Gastrocnemius medialis (tissue), 4 donors: ENCODE measurements around the gene CACNA2D3. TPM values are rescaled to one million over a fixed set of nuclear protein-coding genes. Genes with fewer than 3 reads are reported as not detected.

ENCODE experiments used
- ATAC-seq, 2 donors: fragments of 150-250 bp; one replicate each; pipeline ENCODE4 v1.9.1; 2016
- DNase-seq, 2 donors: peaks; one replicate each; pipeline ENCODE4 v3.0.0-alpha.2; 2019
- H3K27ac ChIP-seq, 4 donors: fragments of 200-600 bp; sonication (generic); 1 replicate in 1 of 4; 2 replicates in 3 of 4; pipeline ENCODE4 v1.5.1; 2016 to 2018; ENCODE audit warnings: mild to moderate bottlenecking in 2 of 4, moderate library complexity in 1 of 4
- H3K27me3 ChIP-seq, 3 donors: fragments of 200-600 bp; sonication (generic) in 2 of 3; 1 replicate in 1 of 3; 2 replicates in 2 of 3; pipeline versions ENCODE4 v1.5.1 to v1.6.0; 2016 to 2019; ENCODE audit warnings: mild to moderate bottlenecking in 1 of 3, moderate library complexity in 1 of 3
- H3K36me3 ChIP-seq, 2 donors: fragments of 200-600 bp; sonication (generic) in 1 of 2; one replicate each; pipeline ENCODE4 v1.5.1; 2017 to 2018
- H3K4me1 ChIP-seq, 2 donors: fragments of 200-600 bp; sonication (generic) in 1 of 2; one replicate each; pipeline ENCODE4 v1.5.1; 2016 to 2017; ENCODE audit warnings: mild to moderate bottlenecking in 2 of 2
- H3K4me3 ChIP-seq, 4 donors: fragments of 200-600 bp; sonication (generic) in 3 of 4; 1 replicate in 1 of 4; 2 replicates in 3 of 4; pipeline ENCODE4 v1.5.1; 2016 to 2019; ENCODE audit warnings: mild to moderate bottlenecking in 2 of 4
- H3K9me3 ChIP-seq, 3 donors: fragments of 200-600 bp; sonication (generic) in 2 of 3; 1 replicate in 1 of 3; 2 replicates in 2 of 3; pipeline ENCODE4 v1.5.1; 2016 to 2019
- POLR2A ChIP-seq, 2 donors: fragments of 450-650 bp; IDR thresholded peaks; one replicate each; pipeline ENCODE4 v1.6.1; 2017; ENCODE audit warnings: antibody characterized with exemption in 2 of 2, mild to moderate bottlenecking in 2 of 2, moderate library complexity in 2 of 2
- in situ Hi-C, 4 donors: fragments of 200-750 bp; cut with MboI; loops; one replicate each; pipeline versions ENCODE4 v1.15.0 to v1.8.0; 2017; ENCODE audit warnings: low sequenced_read_pairs in 4 of 4
- intact Hi-C: fragments of 100-400 bp; cut with DNase I; formaldehyde crosslinking; loops from one replicate; pipeline ENCODE4 v1.15.1; 2023; ENCODE audit warnings: low total_unique reads
- total RNA-seq, 4 donors: library from RNA; depleted of rRNA; stranded (reverse); fragments of >200 nt; gene quantifications; one replicate each; pipeline versions ENCODE4 v1.1.0 to v1.2.3, GENCODE V29; 2016
- TF ChIP-seq, protein P1 (sequence below), 5 experiments: fragments of 450-650 bp in 3 of 5; fragments of 200-600 bp in 2 of 5; sonication (generic) in 2 of 5; IDR thresholded peaks in 4 of 5; conservative IDR thresholded peaks in 1 of 5; 1 replicate in 4 of 5; 2 replicates in 1 of 5; pipeline ENCODE4 v1.5.1; 2016 to 2019; ENCODE audit warnings: antibody characterized with exemption in 5 of 5, mild to moderate bottlenecking in 3 of 5, moderate library complexity in 3 of 5

The CACNA2D3 gene
- total RNA-seq, 4 donors from 2014 or later: 4.7 to 14.4 (median 7.1) TPM

GRCh38 chr3:54631516-54632325 lies 509.4 kb downstream of the CACNA2D3 start:
- Histone ChIP-seq H3K9me3 (no peaks in the 10 kb centered on the region), H3K27ac (no peak overlapping the region), H3K4me3 (no peak overlapping the region), H3K4me1 (no peaks in the 10 kb centered on the region), H3K27me3 (no peaks in the 10 kb centered on the region), H3K36me3 (no peaks in the 10 kb centered on the region)
- DNase-seq: no peak
- TF ChIP-seq, protein P1, sequence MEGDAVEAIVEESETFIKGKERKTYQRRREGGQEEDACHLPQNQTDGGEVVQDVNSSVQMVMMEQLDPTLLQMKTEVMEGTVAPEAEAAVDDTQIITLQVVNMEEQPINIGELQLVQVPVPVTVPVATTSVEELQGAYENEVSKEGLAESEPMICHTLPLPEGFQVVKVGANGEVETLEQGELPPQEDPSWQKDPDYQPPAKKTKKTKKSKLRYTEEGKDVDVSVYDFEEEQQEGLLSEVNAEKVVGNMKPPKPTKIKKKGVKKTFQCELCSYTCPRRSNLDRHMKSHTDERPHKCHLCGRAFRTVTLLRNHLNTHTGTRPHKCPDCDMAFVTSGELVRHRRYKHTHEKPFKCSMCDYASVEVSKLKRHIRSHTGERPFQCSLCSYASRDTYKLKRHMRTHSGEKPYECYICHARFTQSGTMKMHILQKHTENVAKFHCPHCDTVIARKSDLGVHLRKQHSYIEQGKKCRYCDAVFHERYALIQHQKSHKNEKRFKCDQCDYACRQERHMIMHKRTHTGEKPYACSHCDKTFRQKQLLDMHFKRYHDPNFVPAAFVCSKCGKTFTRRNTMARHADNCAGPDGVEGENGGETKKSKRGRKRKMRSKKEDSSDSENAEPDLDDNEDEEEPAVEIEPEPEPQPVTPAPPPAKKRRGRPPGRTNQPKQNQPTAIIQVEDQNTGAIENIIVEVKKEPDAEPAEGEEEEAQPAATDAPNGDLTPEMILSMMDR (IDR thresholded peaks at IDR 0.05 in 4 of 5, conservative IDR thresholded peaks at IDR 0.05 in 1 of 5): no peak
- no peak for TF ChIP-seq POLR2A (IDR thresholded peaks at IDR 0.05)
- no peak for ATAC-seq
- intact Hi-C loops (no loop called here), in situ Hi-C loops (no loop called here)

DNA sequence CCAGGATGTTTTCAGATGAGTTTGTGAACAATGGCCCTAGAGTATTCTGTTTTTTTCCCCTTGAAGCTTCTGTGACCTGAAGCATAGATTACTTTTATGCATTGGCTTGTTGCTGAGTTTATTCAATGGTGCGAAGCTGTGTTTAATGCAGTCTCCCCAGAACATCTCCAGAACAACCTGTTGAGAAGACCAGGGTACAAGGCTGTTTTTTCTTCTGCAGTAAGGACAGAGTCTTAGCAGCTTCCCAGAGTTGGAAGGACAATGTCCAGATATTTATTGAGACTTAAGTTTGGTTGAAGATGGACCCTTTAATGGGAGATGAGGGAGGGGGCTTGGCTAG lies 509.9 kb downstream of the CACNA2D3 start:
- Histone ChIP-seq H3K27me3 (no peaks in the 10 kb centered on the region), H3K27ac (no peak overlapping the region), H3K36me3 (no peaks in the 10 kb centered on the region), H3K4me1 (no peaks in the 10 kb centered on the region), H3K4me3 (no peak overlapping the region), H3K9me3 (no peaks in the 10 kb centered on the region)
- intact Hi-C loops (no loop called here), in situ Hi-C loops (no loop called here)
- DNase-seq: no peak
- TF ChIP-seq, protein P1 (IDR thresholded peaks at IDR 0.05 in 4 of 5, conservative IDR thresholded peaks at IDR 0.05 in 1 of 5): no peak
- no peak for TF ChIP-seq POLR2A (IDR thresholded peaks at IDR 0.05)
- ATAC-seq: no peak

GRCh38 chr3:54632834-54633233 lies 510.5 kb downstream of the CACNA2D3 start:
- H3K36me3 ChIP-seq: no peaks in the 10 kb centered on the region
- no peaks in the 10 kb centered on the region for H3K4me1 ChIP-seq
- TF ChIP-seq, protein P1 (IDR thresholded peaks at IDR 0.05 in 4 of 5, conservative IDR thresholded peaks at IDR 0.05 in 1 of 5): no peak
- no peak for TF ChIP-seq POLR2A (IDR thresholded peaks at IDR 0.05)
- DNase-seq: no peak
- H3K27me3 ChIP-seq: no peaks in the 10 kb centered on the region
- ATAC-seq: no peak
- H3K9me3 ChIP-seq: no peaks in the 10 kb centered on the region
- intact Hi-C loops: no loop called here
- in situ Hi-C loops: no loop called here
- no peak overlapping the region for H3K27ac ChIP-seq
- no peak overlapping the region for H3K4me3 ChIP-seq

DNA sequence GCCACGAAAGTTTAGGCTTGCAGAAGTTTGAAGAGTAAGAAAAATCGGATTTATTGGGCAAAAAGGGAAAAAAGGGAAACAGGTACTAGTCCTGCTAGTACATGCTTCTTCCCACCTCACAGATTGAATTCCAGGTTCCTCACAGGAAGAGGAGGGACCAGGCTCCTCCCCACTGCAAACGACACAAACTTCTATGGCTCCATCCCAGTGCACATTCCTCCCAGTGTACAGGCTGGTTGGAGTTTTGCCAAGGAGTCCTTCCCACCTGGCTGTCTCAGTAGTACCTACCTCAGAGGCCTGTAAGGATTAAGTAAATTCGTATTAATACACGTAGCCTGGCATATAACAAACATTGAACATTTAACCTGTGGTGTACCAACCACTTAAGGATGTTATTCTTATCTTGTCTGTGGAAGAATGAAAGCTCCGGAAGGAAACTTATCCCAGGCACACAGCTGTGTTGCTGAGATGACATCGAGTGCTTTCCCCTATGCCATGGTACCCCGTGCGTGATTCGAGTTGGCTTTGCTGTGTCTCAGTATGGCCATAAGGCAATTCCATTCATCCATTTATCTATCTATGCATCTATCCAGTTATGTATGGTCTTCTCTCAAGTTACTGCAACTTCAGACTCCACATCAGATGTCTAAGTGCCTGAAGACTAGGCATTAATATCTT lies 511.2 kb downstream of the CACNA2D3 start:
- H3K36me3 ChIP-seq: no peaks in the 10 kb centered on the region
- in situ Hi-C loops (no loop called here), intact Hi-C loops (no loop called here)
- no peaks in the 10 kb centered on the region for H3K27me3 ChIP-seq
- no peaks in the 10 kb centered on the region for H3K4me1 ChIP-seq
- no peaks in the 10 kb centered on the region for H3K9me3 ChIP-seq
- TF ChIP-seq, protein P1 (IDR thresholded peaks at IDR 0.05 in 4 of 5, conservative IDR thresholded peaks at IDR 0.05 in 1 of 5): no peak
- no peak for TF ChIP-seq POLR2A (IDR thresholded peaks at IDR 0.05)
- ATAC-seq (no peak), DNase-seq (no peak)
- no peak overlapping the region for H3K4me3 ChIP-seq
- H3K27ac ChIP-seq: no peak overlapping the region
